WERI-Rb-1 (cell line): ENCODE measurements around the gene ALKBH3.

Experiments used
- DNase-seq: peaks from one replicate; pipeline ENCODE4 v3.0.0-alpha.2; 2020
- H3K27ac ChIP-seq: fragments of 250-450 bp; sonication (Bioruptor Pico); 2 replicates; pipeline ENCODE4 v1.5.1; 2020; ENCODE audit warnings: mild to moderate bottlenecking, moderate library complexity
- H3K27me3 ChIP-seq: fragments of 250-450 bp; sonication (Bioruptor Pico); 2 replicates; pipeline ENCODE4 v1.5.1; 2021; ENCODE audit warnings: mild to moderate bottlenecking, low read depth, moderate library complexity; ENCODE audit not compliant: insufficient read depth, severe bottlenecking
- H3K36me3 ChIP-seq: fragments of 250-450 bp; sonication (Bioruptor Pico); 2 replicates; pipeline ENCODE4 v1.5.1; 2020; ENCODE audit warnings: mild to moderate bottlenecking, moderate library complexity
- H3K4me3 ChIP-seq: 2 replicates; pipeline ENCODE4 v1.5.1; 2011; ENCODE audit warnings: low read depth, mild to moderate bottlenecking, control low read depth, low read length
- H3K9me3 ChIP-seq: fragments of 250-450 bp; sonication (Bioruptor Pico); 2 replicates; pipeline ENCODE4 v1.5.1; 2021; ENCODE audit warnings: mild to moderate bottlenecking, moderate library complexity; ENCODE audit not compliant: severe bottlenecking
- TF ChIP-seq, protein P1 (sequence below): IDR thresholded peaks from 2 replicates; pipeline ENCODE4 v1.5.1; 2011; ENCODE audit warnings: low read depth, mild to moderate bottlenecking, control low read depth, inconsistent platforms, low read length

ALKBH3 gene

GRCh38 chr11:43898574-43898973 is 17.9 kb downstream of the ALKBH3 start:
- H3K9me3 ChIP-seq: no peaks in the 10 kb centered on the region
- no peak overlapping the region for H3K4me3 ChIP-seq
- no peak overlapping the region for H3K27ac ChIP-seq
- no peak for DNase-seq
- H3K27me3 ChIP-seq: no peaks in the 10 kb centered on the region
- TF ChIP-seq, protein P1, sequence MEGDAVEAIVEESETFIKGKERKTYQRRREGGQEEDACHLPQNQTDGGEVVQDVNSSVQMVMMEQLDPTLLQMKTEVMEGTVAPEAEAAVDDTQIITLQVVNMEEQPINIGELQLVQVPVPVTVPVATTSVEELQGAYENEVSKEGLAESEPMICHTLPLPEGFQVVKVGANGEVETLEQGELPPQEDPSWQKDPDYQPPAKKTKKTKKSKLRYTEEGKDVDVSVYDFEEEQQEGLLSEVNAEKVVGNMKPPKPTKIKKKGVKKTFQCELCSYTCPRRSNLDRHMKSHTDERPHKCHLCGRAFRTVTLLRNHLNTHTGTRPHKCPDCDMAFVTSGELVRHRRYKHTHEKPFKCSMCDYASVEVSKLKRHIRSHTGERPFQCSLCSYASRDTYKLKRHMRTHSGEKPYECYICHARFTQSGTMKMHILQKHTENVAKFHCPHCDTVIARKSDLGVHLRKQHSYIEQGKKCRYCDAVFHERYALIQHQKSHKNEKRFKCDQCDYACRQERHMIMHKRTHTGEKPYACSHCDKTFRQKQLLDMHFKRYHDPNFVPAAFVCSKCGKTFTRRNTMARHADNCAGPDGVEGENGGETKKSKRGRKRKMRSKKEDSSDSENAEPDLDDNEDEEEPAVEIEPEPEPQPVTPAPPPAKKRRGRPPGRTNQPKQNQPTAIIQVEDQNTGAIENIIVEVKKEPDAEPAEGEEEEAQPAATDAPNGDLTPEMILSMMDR: no peak
- H3K36me3 ChIP-seq: peaks cover 15% of the 10 kb centered on the region

DNA sequence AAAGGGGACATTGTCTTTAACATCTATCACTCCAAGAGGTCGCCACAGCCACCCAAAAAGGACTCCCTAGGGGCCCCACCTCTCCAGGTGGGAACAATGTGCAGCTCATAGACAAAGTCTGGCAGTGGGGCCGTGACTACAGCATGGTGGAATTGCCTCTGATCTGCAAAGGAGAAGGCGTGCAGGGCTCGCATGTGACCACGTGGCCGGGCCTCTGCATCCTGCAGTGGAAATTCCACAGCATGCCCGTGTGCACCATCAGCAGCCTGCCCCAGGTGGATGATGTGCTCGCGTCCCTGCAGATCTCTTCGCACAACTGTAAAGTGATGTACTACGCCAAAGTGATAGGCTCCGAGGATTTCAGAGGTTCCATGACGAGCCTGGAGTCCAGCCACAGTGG is 18.5 kb downstream of the ALKBH3 start:
- TF ChIP-seq, protein P1: no peak
- H3K36me3 ChIP-seq: peaks cover 15% of the 10 kb centered on the region
- no peaks in the 10 kb centered on the region for H3K27me3 ChIP-seq
- no peak overlapping the region for H3K4me3 ChIP-seq
- no peaks in the 10 kb centered on the region for H3K9me3 ChIP-seq
- H3K27ac ChIP-seq: no peak overlapping the region
- DNase-seq: no peak

DNA sequence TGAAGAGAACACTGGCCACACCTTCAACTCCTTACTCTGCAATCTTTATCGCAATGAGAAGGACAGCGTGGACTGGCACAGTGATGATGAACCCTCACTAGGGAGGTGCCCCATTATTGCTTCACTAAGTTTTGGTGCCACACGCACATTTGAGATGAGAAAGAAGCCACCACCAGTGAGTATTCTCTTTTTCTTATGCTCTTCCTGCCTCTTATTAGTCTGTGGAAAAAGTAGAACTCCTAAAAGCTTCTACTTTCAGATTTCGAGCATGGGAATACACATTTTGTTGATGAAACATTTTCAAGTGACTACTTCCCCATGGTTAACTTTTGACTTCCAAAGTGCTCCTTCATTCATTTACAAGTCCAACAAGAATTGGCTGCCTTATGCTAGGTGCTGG is 20.9 kb downstream of the ALKBH3 start:
- no peak overlapping the region for H3K4me3 ChIP-seq
- no peak for DNase-seq
- H3K27me3 ChIP-seq: no peaks in the 10 kb centered on the region
- H3K36me3 ChIP-seq: peaks cover 20% of the 10 kb centered on the region
- no peak overlapping the region for H3K27ac ChIP-seq
- H3K9me3 ChIP-seq: no peaks in the 10 kb centered on the region
- TF ChIP-seq, protein P1: no peak

DNA sequence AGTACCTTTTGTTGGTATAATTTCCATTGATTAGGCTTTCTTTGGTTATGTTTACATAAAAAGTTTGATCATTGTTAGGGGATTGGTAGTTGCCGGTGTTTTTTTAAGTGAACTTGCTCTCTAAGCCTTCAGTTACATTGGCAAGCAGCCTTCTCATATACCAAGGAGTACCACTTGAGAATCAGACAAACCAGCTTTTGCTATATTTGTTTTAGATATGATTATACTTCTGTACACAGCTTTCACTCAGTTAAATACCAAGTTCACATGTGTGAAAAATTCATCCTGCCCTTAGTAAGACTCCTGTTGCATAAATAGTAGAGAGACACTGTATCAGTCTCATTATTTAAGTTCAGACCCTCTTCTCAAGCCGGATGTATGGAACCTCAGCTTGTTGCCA is 22.4 kb downstream of the ALKBH3 start:
- peaks cover 11% of the 10 kb centered on the region for H3K36me3 ChIP-seq

GRCh38 chr11:43903969-43904368 is 23.3 kb downstream of the ALKBH3 start:
- TF ChIP-seq, protein P1: no peak
- H3K27me3 ChIP-seq: no peaks in the 10 kb centered on the region
- no peak overlapping the region for H3K4me3 ChIP-seq
- H3K36me3 ChIP-seq: peaks cover 5% of the 10 kb centered on the region
- no peak for DNase-seq
- no peaks in the 10 kb centered on the region for H3K9me3 ChIP-seq
- H3K27ac ChIP-seq: no peak overlapping the region

More for the DNA sequence above, 22.4 kb downstream of the ALKBH3 start:
- Histone ChIP-seq H3K9me3 (no peaks in the 10 kb centered on the region), H3K27ac (no peak overlapping the region), H3K4me3 (no peak overlapping the region), H3K27me3 (no peaks in the 10 kb centered on the region)
- TF ChIP-seq, protein P1: no peak
- DNase-seq: no peak

GRCh38 chr11:43904742-43905535 is 24.3 kb downstream of the ALKBH3 start:
- H3K4me3 ChIP-seq: no peak overlapping the region
- peaks cover 5% of the 10 kb centered on the region for H3K36me3 ChIP-seq
- H3K27ac ChIP-seq: no peak overlapping the region
- no peaks in the 10 kb centered on the region for H3K27me3 ChIP-seq
- TF ChIP-seq, protein P1: no peak
- H3K9me3 ChIP-seq: no peaks in the 10 kb centered on the region
- no peak for DNase-seq
